Activated T-helper 1 cell treated with anti-CD3 and anti-CD28 coated beads, Interleukin-12 subunit alpha, Interleukin-12 subunit beta, Interleukin-2, Interleukin-4 antibody, amounts not matched to agents 30 ng/mL and 10 ng/mL and 1 ng/mL, durations not matched to agents 14 hours and 24 hours and 36 hours (primary cell): ENCODE data around the gene RAC2. TPM values are rescaled to one million over a fixed set of nuclear protein-coding genes. Genes with fewer than 3 reads are reported as not detected.

Experiments
- DNase-seq: peaks from one replicate; pipeline ENCODE4 v3.0.0; 2021; ENCODE audit warnings: low spot score
- H3K27ac Mint-ChIP-seq: one replicate; pipeline ENCODE4 v1.8.0; 2021; ENCODE audit warnings: mild to moderate bottlenecking, mixed read lengths
- H3K27me3 Mint-ChIP-seq: one replicate; pipeline ENCODE4 v1.8.0; 2022; ENCODE audit warnings: mild to moderate bottlenecking, moderate library complexity, mixed read lengths; ENCODE audit not compliant: insufficient read depth
- H3K36me3 Mint-ChIP-seq: one replicate; pipeline ENCODE4 v1.8.0; 2021; ENCODE audit warnings: low read depth, mixed read lengths
- H3K4me1 Mint-ChIP-seq: one replicate; pipeline ENCODE4 v1.8.0; 2021; ENCODE audit warnings: low read depth, mixed read lengths
- H3K4me3 Mint-ChIP-seq: one replicate; pipeline ENCODE4 v1.8.0; 2021; ENCODE audit warnings: mild to moderate bottlenecking, moderate library complexity, mixed read lengths
- H3K9me3 Mint-ChIP-seq: one replicate; pipeline ENCODE4 v1.8.0; 2021; ENCODE audit warnings: mixed read lengths
- intact Hi-C: fragments of 100-400 bp; cut with micrococcal nuclease; formaldehyde crosslinking; loops from one replicate; pipeline ENCODE4 v1.15.1; 2024
- total RNA-seq: library from RNA; stranded (reverse); gene quantifications from 2 replicates; pipeline ENCODE4 v1.2.3, GENCODE V29; 2022

Gene RAC2
- total RNA-seq, 1 donor from 2014 or later: 614 TPM

DNA sequence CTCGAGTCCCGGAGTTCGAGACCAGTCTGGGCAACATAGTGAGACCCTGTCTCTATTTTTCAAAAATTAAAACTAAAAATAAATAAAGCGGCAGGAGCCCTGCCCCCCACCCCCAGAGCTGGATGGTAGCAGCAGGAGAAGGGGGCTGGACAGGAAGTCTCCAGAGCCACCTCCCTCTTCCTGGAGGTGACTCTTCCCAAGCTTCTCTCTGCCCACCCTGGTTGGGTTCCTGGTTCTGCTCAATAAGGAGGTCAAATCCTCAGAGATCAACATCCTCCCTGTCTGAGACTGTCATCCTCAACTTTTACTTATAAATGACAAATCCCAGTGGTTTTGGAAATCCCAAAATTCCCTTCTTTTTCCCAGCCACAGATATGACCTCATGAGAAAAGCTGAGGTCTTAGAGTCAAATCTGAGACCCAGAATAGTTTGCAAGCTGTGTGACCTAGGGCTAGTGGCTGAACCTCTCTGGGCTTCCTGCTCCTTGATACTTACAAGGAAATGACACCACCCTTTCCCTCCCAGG lies 57.0 kb downstream of the RAC2 start:
- DNase-seq: no peak
- Mint-ChIP-seq H3K9me3 (peaks cover 2% of the 10 kb centered on the region), H3K4me1 (peaks cover 36% of the 10 kb centered on the region), H3K36me3 (peaks cover 8% of the 10 kb centered on the region), H3K27me3 (no peaks in the 10 kb centered on the region), H3K4me3 (no peak overlapping the region), H3K27ac (no peak overlapping the region)
- intact Hi-C loops: no loop called here

DNA sequence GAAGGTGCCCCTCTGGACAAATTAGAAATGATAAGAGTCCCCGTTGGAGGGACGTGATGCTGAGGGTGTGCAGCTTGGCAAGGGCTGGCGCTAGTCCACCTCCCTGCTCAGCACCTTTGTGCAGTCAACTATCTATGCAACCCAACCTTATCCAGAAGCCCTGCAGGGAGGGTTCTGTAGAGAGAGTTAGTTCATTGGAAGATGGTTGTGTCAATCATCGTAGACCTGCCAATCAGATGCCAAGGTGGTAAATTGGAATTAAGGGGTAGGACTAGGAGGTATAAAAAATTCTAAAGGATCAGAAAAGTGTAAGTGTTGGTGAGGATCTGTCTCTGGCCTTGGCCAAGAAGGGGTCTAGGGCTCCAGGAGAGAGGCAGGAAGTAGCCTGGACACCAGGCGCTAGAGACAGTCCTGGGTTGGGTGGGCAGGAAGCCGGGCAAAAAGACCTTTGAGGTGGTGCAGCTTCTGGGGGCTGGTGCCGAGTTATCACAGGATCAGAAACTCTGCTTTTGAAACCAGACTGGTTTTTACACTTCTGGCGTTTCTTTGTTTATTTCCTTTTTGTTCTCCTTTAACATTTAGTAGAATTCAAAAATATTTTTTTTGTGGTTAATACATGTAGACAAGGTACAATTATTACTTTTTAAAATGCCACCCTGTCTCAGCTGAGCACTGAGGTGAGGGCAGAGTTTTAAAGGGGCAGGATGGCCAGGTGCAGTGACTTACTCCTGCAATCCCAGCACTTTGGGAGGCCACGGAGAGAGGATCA lies 57.7 kb downstream of the RAC2 start:
- Mint-ChIP-seq H3K4me1 (peaks cover 36% of the 10 kb centered on the region), H3K9me3 (no peaks in the 10 kb centered on the region), H3K27ac (peak overlapping the region; percentile 86), H3K36me3 (peaks cover 8% of the 10 kb centered on the region), H3K4me3 (peak overlapping the region; percentile 72), H3K27me3 (no peaks in the 10 kb centered on the region)
- intact Hi-C loops: no loop called here
- DNase-seq: peak; percentile 31

GRCh38 chr22:37185646-37186227 lies 58.3 kb downstream of the RAC2 start:
- peak overlapping the region; percentile 46 for H3K27ac Mint-ChIP-seq
- H3K4me3 Mint-ChIP-seq: no peak overlapping the region
- no peak for DNase-seq
- no peaks in the 10 kb centered on the region for H3K27me3 Mint-ChIP-seq
- H3K9me3 Mint-ChIP-seq: no peaks in the 10 kb centered on the region
- intact Hi-C loops: no loop called here
- peaks cover 36% of the 10 kb centered on the region for H3K4me1 Mint-ChIP-seq
- H3K36me3 Mint-ChIP-seq: peaks cover 8% of the 10 kb centered on the region

GRCh38 chr22:37184816-37185541 lies 59.1 kb downstream of the RAC2 start:
- H3K27me3 Mint-ChIP-seq: no peaks in the 10 kb centered on the region
- no peak for DNase-seq

GRCh38 chr22:37184380-37184755 lies 59.7 kb downstream of the RAC2 start:
- no peak for DNase-seq
- no peak overlapping the region for H3K27ac Mint-ChIP-seq
- intact Hi-C loops: no loop called here
- H3K4me3 Mint-ChIP-seq: no peak overlapping the region
- no peaks in the 10 kb centered on the region for H3K9me3 Mint-ChIP-seq
- H3K4me1 Mint-ChIP-seq: peaks cover 37% of the 10 kb centered on the region
- H3K27me3 Mint-ChIP-seq: no peaks in the 10 kb centered on the region
- H3K36me3 Mint-ChIP-seq: peaks cover 2% of the 10 kb centered on the region

More at GRCh38 chr22:37184816-37185541, 59.1 kb downstream of the RAC2 start:
- Mint-ChIP-seq H3K27ac (peak overlapping the region; percentile 13), H3K4me1 (peaks cover 37% of the 10 kb centered on the region), H3K36me3 (peaks cover 4% of the 10 kb centered on the region), H3K4me3 (no peak overlapping the region), H3K9me3 (no peaks in the 10 kb centered on the region)
- intact Hi-C loops: no loop called here

- no peak overlapping the region for H3K27ac Mint-ChIP-seq
- no peak for DNase-seq
Observed at GRCh38 chr22:37183432-37184379, 60.4 kb downstream of the RAC2 start.

DNA sequence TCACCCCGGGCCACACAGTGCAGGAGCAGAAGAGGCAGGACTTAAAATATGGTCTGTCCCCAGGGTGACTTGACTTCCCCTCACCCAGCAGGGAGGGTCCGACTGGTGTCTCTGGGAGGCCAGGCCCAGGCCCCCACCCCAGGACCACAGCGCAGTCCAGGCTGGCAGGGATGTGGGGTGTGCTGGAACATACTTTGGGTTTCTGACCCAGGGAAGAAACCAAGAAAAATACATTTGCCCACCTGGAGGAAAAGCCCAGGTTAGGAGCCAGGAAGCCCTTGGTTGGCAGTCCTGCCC lies 61.2 kb downstream of the RAC2 start:
- no peaks in the 10 kb centered on the region for H3K36me3 Mint-ChIP-seq
- H3K4me1 Mint-ChIP-seq: peaks cover 29% of the 10 kb centered on the region
- peaks cover under 1% of the 10 kb centered on the region for H3K27me3 Mint-ChIP-seq
- H3K27ac Mint-ChIP-seq: no peak overlapping the region
- no peak for DNase-seq
- H3K9me3 Mint-ChIP-seq: no peaks in the 10 kb centered on the region
- no peak overlapping the region for H3K4me3 Mint-ChIP-seq
- intact Hi-C loops: no loop called here

More at GRCh38 chr22:37183432-37184379, 60.4 kb downstream of the RAC2 start:
- Mint-ChIP-seq H3K9me3 (no peaks in the 10 kb centered on the region), H3K36me3 (no peaks in the 10 kb centered on the region), H3K4me3 (no peak overlapping the region), H3K27me3 (no peaks in the 10 kb centered on the region), H3K4me1 (peaks cover 32% of the 10 kb centered on the region)
- intact Hi-C loops: no loop called here

DNA sequence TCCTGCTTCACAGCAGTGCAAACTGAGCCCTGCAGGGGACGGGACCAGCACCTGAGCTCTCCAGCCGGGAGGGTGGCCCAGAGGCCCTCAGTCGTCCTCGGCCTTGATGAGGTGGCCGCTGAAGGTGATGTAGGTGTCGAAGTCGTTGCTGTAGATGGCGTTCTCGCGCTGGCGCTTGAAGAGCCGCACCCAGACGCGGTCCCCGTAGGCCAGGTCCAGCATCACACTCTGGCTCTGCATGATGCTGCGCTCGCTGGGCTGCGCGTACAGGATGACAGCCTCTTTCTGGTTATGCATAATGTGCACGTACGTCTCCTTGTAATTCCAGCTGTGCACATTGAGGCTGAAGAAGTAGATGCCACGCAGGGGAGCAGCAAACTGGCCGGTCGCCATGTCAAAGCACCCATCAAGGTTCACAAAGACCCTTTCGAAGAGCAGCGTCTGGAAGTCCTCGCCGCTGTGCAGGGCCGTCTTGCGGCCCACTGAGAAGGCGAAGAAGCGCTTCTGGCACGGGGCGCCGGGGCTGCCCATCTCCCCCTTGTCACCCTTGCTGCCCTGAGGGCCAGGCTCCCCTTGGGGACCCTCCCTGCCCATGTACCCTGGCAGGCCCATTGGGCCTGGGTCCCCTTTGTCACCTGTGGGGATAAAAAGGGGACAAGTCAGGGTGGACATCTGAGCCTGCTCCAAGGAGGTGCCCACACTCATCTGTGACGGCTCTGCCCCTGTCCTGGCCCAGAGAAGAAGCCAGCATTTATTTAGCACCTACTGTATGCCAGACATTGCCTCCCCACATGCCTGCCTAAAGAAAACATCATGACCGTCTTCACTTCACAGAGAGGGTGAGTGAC lies 61.7 kb downstream of the RAC2 start:
- Mint-ChIP-seq H3K27me3 (peaks cover 2% of the 10 kb centered on the region), H3K27ac (no peak overlapping the region), H3K9me3 (no peaks in the 10 kb centered on the region), H3K36me3 (no peaks in the 10 kb centered on the region), H3K4me3 (no peak overlapping the region), H3K4me1 (peaks cover 25% of the 10 kb centered on the region)
- intact Hi-C loops: no loop called here
- no peak for DNase-seq

DNA sequence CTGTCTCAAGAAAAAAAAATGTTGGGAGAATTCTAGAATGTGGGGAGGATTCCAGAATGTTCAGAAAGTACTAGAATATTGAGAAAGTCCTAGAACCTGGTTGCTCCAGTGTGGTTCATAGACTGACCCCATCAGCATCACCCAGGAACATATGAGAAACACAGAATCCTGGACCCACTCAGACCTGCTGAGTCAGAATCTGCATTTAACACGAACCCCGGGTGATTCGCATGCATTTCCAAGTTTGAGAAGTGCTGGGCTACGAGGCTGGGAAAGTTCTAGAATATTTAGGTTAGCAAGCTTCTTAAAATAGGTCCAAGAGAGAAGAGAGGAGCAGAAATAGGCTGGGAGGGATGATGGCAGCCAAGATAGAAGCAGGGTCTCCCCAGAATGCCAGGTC lies 62.4 kb downstream of the RAC2 start:
- H3K4me3 Mint-ChIP-seq: no peak overlapping the region
- no peaks in the 10 kb centered on the region for H3K9me3 Mint-ChIP-seq
- no peak overlapping the region for H3K27ac Mint-ChIP-seq
- no peaks in the 10 kb centered on the region for H3K36me3 Mint-ChIP-seq
- no peak for DNase-seq
- peaks cover 3% of the 10 kb centered on the region for H3K27me3 Mint-ChIP-seq
- peaks cover 22% of the 10 kb centered on the region for H3K4me1 Mint-ChIP-seq
- intact Hi-C loops: no loop called here

DNA sequence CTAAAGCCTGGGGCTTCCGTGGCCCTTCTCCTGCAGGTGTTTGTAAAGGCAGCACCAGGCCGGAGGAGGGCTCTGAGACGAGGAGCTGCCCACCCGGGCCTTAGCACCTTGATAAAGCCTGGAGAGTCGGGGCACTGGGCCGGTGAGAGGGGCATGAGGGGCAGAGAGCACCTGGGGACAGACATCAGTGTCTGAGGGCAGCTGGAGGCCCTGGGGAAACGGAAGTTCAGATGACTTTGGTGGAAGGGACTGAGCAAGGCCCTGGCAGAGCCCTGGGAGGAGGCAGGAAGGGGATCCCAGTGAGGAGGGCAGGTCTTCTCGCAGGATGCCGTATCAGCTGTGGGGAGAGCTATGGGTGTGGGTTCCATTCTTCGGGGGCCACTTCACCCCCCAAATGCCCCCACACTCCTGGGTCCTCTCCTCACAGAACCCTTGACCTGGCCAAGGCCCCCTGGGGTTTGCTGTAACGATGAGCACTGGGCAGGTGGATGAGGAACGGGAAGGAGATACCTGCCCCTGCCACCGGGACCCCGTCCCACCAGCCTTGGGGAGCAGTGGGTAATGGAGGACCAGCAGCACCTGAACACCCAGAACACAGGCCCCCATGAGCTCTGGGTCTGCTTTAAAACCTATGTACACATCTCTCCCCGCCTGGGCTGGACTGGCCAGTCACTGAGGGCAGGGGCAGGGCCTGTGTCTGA lies 63.4 kb downstream of the RAC2 start:
- Mint-ChIP-seq H3K4me3 (no peak overlapping the region), H3K27ac (no peak overlapping the region), H3K36me3 (no peaks in the 10 kb centered on the region), H3K9me3 (no peaks in the 10 kb centered on the region), H3K27me3 (peaks cover 11% of the 10 kb centered on the region), H3K4me1 (peaks cover 17% of the 10 kb centered on the region)
- no peak for DNase-seq
- intact Hi-C loops: no loop called here

- Mint-ChIP-seq H3K4me3 (no peak overlapping the region), H3K27me3 (peaks cover 11% of the 10 kb centered on the region), H3K27ac (no peak overlapping the region), H3K9me3 (no peaks in the 10 kb centered on the region), H3K36me3 (no peaks in the 10 kb centered on the region), H3K4me1 (peaks cover 17% of the 10 kb centered on the region)
- DNase-seq: no peak
- intact Hi-C loops: no loop called here
Observed at GRCh38 chr22:37179622-37180420, 64.2 kb downstream of the RAC2 start.
